HL-60 (cell line): ENCODE data around the gene TBC1D5.
A peak's percentile ranks its signal among the peaks of the same experiment; 100 is the strongest.

Experiments
- DNase-seq, 2 experiments: peaks; one replicate each; pipeline ENCODE4 v3.0.0-alpha.2; 2010 to 2020; ENCODE audit warnings: low read depth in 1 of 2, low spot score in 1 of 2
- H3K27ac ChIP-seq: fragments of 250-450 bp; sonication (Bioruptor Pico); replicated peaks from 2 replicates; pipeline ENCODE4 v1.5.1; 2020; ENCODE audit warnings: mild to moderate bottlenecking, moderate library complexity
- H3K27me3 ChIP-seq: fragments of 250-450 bp; sonication (Bioruptor Pico); 2 replicates; pipeline ENCODE4 v1.5.1; 2021; ENCODE audit warnings: mild to moderate bottlenecking, moderate library complexity; ENCODE audit not compliant: insufficient read depth, poor library complexity, severe bottlenecking
- H3K4me3 ChIP-seq: replicated peaks from 2 replicates; pipeline ENCODE4 v1.5.1; 2011; ENCODE audit warnings: mild to moderate bottlenecking, control low read depth, low read length; ENCODE audit not compliant: insufficient read depth
- CTCF ChIP-seq: IDR thresholded peaks from one replicate; pipeline ENCODE4 v1.5.1; 2011; ENCODE audit warnings: low read length, control low read depth, inconsistent platforms; ENCODE audit not compliant: insufficient read depth
- GABPA ChIP-seq: IDR thresholded peaks from 2 replicates; pipeline ENCODE4 v1.6.1; 2012; ENCODE audit warnings: low read depth
- POLR2AphosphoS5 ChIP-seq: IDR thresholded peaks from 2 replicates; pipeline ENCODE4 v1.6.1; 2012; ENCODE audit warnings: low read depth
- REST ChIP-seq: IDR thresholded peaks from 2 replicates; pipeline ENCODE4 v1.6.1; 2012; ENCODE audit warnings: low read depth; ENCODE audit not compliant: insufficient replicate concordance
- SPI1 ChIP-seq: IDR thresholded peaks from 2 replicates; pipeline ENCODE4 v1.6.1; 2012; ENCODE audit warnings: low read depth, mild to moderate bottlenecking, borderline replicate concordance

Gene TBC1D5

GRCh38 chr3:17579289-17580031, 163.0 kb downstream of the TBC1D5 start:
- TF ChIP-seq GABPA (no peak), POLR2AphosphoS5 (no peak; the same call in 1 of the 2 replicates), SPI1 (no peak), CTCF (no peak)
- Histone ChIP-seq H3K27ac (peak overlapping the region; percentile 37), H3K4me3 (no peak overlapping the region), H3K27me3 (no peaks in the 10 kb centered on the region)
- peak in 1 of 2 experiments; percentile 65 for DNase-seq

GRCh38 chr3:17577796-17578520, 164.5 kb downstream of the TBC1D5 start:
- H3K27ac ChIP-seq: no peak overlapping the region
- DNase-seq: no peak
- no peak overlapping the region for H3K4me3 ChIP-seq
- TF ChIP-seq GABPA (no peak), SPI1 (no peak), REST (no peak), CTCF (no peak), POLR2AphosphoS5 (no peak)
- H3K27me3 ChIP-seq: no peaks in the 10 kb centered on the region

GRCh38 chr3:17573396-17573795, 169.0 kb downstream of the TBC1D5 start:
- no peak for DNase-seq
- Histone ChIP-seq H3K27ac (no peak overlapping the region), H3K4me3 (no peak overlapping the region), H3K27me3 (no peaks in the 10 kb centered on the region)
- peak; percentile 65 for TF ChIP-seq SPI1
- TF ChIP-seq POLR2AphosphoS5: no peak
- TF ChIP-seq CTCF: no peak

GRCh38 chr3:17571686-17572085, 170.7 kb downstream of the TBC1D5 start:
- no peak overlapping the region for H3K27ac ChIP-seq
- H3K27me3 ChIP-seq: no peaks in the 10 kb centered on the region
- H3K4me3 ChIP-seq: no peak overlapping the region
- no peak for DNase-seq
- TF ChIP-seq SPI1 (no peak), POLR2AphosphoS5 (no peak), CTCF (no peak), REST (no peak), GABPA (no peak)
